IMR-90 (cell line): ENCODE results near the gene OR2C1. TPM values are rescaled to one million over a fixed set of nuclear protein-coding genes. Genes with fewer than 3 reads are reported as not detected.

Source experiments
- ATAC-seq: fragments of 200-7000 bp; cut with Tn5 transposase; 2 replicates; pipeline ENCODE4 v1.9.1; 2020; ENCODE audit warnings: low read depth, mild to moderate bottlenecking, moderate library complexity
- BruUV-seq: library from RNA; stranded (reverse); fragments of 400-500 nt; replicated peaks from 2 replicates; lab custom pipeline; 2021; lab: Mats Ljungman, UMichigan
- CTCF ChIA-PET: fragments of 300-600 bp; formaldehyde crosslinking; extraction: SDS; loops from one replicate; lab custom pipeline; 2021; ENCODE audit warnings: antibody characterized with exemption; lab: Yijun Ruan, JAX
- POLR2A ChIA-PET: fragments of 300-600 bp; sonication (Branson Sonifier 250); formaldehyde crosslinking; loops from one replicate; lab custom pipeline; 2022; ENCODE audit warnings: antibody characterized with exemption; ENCODE audit not compliant: unreplicated experiment; lab: Charles Lee
- DNase-seq: peaks from one replicate; pipeline ENCODE4 v3.0.0; 2013
- H2AFZ ChIP-seq: replicated peaks from 2 replicates; pipeline ENCODE3; 2013; ENCODE audit warnings: low read length, mild to moderate bottlenecking; ENCODE audit not compliant: poor library complexity
- H2AK5ac ChIP-seq: 2 replicates; pipeline ENCODE4 v1.6.1; 2013; ENCODE audit warnings: low read depth, low read length, inconsistent platforms
- H2AK9ac ChIP-seq: replicated peaks from 2 replicates; pipeline ENCODE3; 2013; ENCODE audit warnings: mild to moderate bottlenecking, low read depth, low read length, moderate library complexity; ENCODE audit not compliant: poor library complexity
- H2BK120ac ChIP-seq: 2 replicates; pipeline ENCODE4 v1.6.1; 2013; ENCODE audit warnings: low read depth, low read length, inconsistent platforms
- H2BK15ac ChIP-seq: 3 replicates; pipeline ENCODE4 v1.6.1; 2013; ENCODE audit warnings: low read depth, low read length, inconsistent platforms
- H2BK20ac ChIP-seq: 2 replicates; pipeline ENCODE4 v1.6.1; 2013; ENCODE audit warnings: low read depth, mild to moderate bottlenecking, inconsistent platforms, low read length, moderate library complexity
- H2BK5ac ChIP-seq: 2 replicates; pipeline ENCODE4 v1.6.1; 2013; ENCODE audit warnings: mild to moderate bottlenecking, low read depth, low read length, inconsistent platforms; ENCODE audit not compliant: poor library complexity, severe bottlenecking
- H3K14ac ChIP-seq: replicated peaks from 2 replicates; pipeline ENCODE4 v1.6.1; 2013; ENCODE audit warnings: low read depth, low read length, inconsistent platforms
- H3K18ac ChIP-seq: 2 replicates; pipeline ENCODE4 v1.6.1; 2013; ENCODE audit warnings: low read depth, low read length, control low read depth
- H3K23ac ChIP-seq: 2 replicates; pipeline ENCODE4 v1.6.1; 2013; ENCODE audit warnings: low read depth, low read length, inconsistent platforms
- H3K27ac ChIP-seq: 2 replicates; pipeline ENCODE4 v1.5.1; 2013; ENCODE audit warnings: mild to moderate bottlenecking, control low read depth, low read length; ENCODE audit not compliant: insufficient read depth
- H3K27me3 ChIP-seq: 2 replicates; pipeline ENCODE4 v1.6.1; 2013; ENCODE audit warnings: low read length; ENCODE audit not compliant: control insufficient read depth, insufficient read depth
- H3K36me3 ChIP-seq: 2 replicates; pipeline ENCODE4 v1.6.1; 2013; ENCODE audit warnings: low read length, mixed read lengths; ENCODE audit not compliant: control insufficient read depth, insufficient read depth
- H3K4ac ChIP-seq: 2 replicates; pipeline ENCODE4 v1.6.1; 2013; ENCODE audit warnings: low read depth, low read length, inconsistent platforms
- H3K4me1 ChIP-seq: 2 replicates; pipeline ENCODE4 v1.6.1; 2013; ENCODE audit warnings: low read length, mixed read lengths; ENCODE audit not compliant: control insufficient read depth, insufficient read depth
- H3K4me2 ChIP-seq: 2 replicates; pipeline ENCODE4 v1.6.1; 2013; ENCODE audit warnings: low read depth, mild to moderate bottlenecking, control low read depth, low read length, moderate library complexity
- H3K4me3 ChIP-seq: 2 replicates; pipeline ENCODE4 v1.5.1; 2013; ENCODE audit warnings: low read depth, mild to moderate bottlenecking, control low read depth, low read length, moderate library complexity; ENCODE audit not compliant: insufficient read depth
- H3K56ac ChIP-seq: 2 replicates; pipeline ENCODE4 v1.6.1; 2013; ENCODE audit warnings: low read length, inconsistent platforms; ENCODE audit not compliant: insufficient read depth; ENCODE audit errors: extremely low read depth
- H3K79me1 ChIP-seq, 2 experiments: 2 replicates each; pipeline ENCODE4 v1.6.1; 2013; ENCODE audit warnings: low read length in 2 of 2, inconsistent platforms in 1 of 2, low read depth in 1 of 2
- H3K9ac ChIP-seq: 2 replicates; pipeline ENCODE4 v1.6.1; 2013; ENCODE audit warnings: low read depth, low read length, control low read depth
- H3K9me1 ChIP-seq: 2 replicates; pipeline ENCODE4 v1.6.1; 2013; ENCODE audit warnings: low read length, inconsistent platforms; ENCODE audit not compliant: insufficient read depth
- H3K9me3 ChIP-seq: 2 replicates; pipeline ENCODE4 v1.6.1; 2013; ENCODE audit warnings: low read length; ENCODE audit not compliant: control insufficient read depth, insufficient read depth
- H4K20me1 ChIP-seq: 2 replicates; pipeline ENCODE4 v1.6.1; 2013; ENCODE audit warnings: low read length, inconsistent platforms; ENCODE audit not compliant: insufficient read depth
- H4K5ac ChIP-seq: 2 replicates; pipeline ENCODE4 v1.6.1; 2013; ENCODE audit warnings: mild to moderate bottlenecking, low read depth, low read length, control low read depth
- H4K8ac ChIP-seq, 2 experiments: 2 replicates each; pipeline ENCODE4 v1.6.1; 2013; ENCODE audit warnings: low read depth in 2 of 2, low read length in 2 of 2, control low read depth in 1 of 2, inconsistent platforms in 1 of 2
- H4K91ac ChIP-seq: 2 replicates; pipeline ENCODE4 v1.6.1; 2013; ENCODE audit warnings: low read depth, low read length, inconsistent platforms; ENCODE audit not compliant: insufficient read depth
- BHLHE40 ChIP-seq: fragments of 150-350 bp; IDR thresholded peaks from 2 replicates; pipeline ENCODE4 v1.6.1; 2016; ENCODE audit warnings: mild to moderate bottlenecking, low read depth, low read length
- CEBPB ChIP-seq: IDR thresholded peaks from 2 replicates; pipeline ENCODE4 v1.6.1; 2012; ENCODE audit warnings: low read depth, low read length, improper control_type of control experiment
- CHD1 ChIP-seq: IDR thresholded peaks from 2 replicates; pipeline ENCODE4 v1.6.1; 2012; ENCODE audit warnings: low read depth, low read length, improper control_type of control experiment
- FOS ChIP-seq: fragments of 150-350 bp; IDR thresholded peaks from 2 replicates; pipeline ENCODE4 v1.6.1; 2016; ENCODE audit warnings: low read depth, low read length
- MAZ ChIP-seq: IDR thresholded peaks from 2 replicates; pipeline ENCODE4 v1.6.1; 2012; ENCODE audit warnings: low read depth, mild to moderate bottlenecking, low read length, improper control_type of control experiment, moderate library complexity, borderline replicate concordance
- MXI1 ChIP-seq: IDR thresholded peaks from 2 replicates; pipeline ENCODE4 v1.6.1; 2012; ENCODE audit warnings: low read depth, mild to moderate bottlenecking, low read length, moderate library complexity, borderline replicate concordance
- NFE2L2 ChIP-seq: fragments of 150-350 bp; IDR thresholded peaks from 2 replicates; pipeline ENCODE4 v1.6.1; 2016; ENCODE audit warnings: low read depth, mild to moderate bottlenecking, low read length
- RFX5 ChIP-seq: IDR thresholded peaks from 2 replicates; pipeline ENCODE4 v1.8.0; 2012; ENCODE audit warnings: low read depth, mild to moderate bottlenecking, low read length, moderate library complexity
- SMC3 ChIP-seq: fragments of 150-350 bp; IDR thresholded peaks from 2 replicates; pipeline ENCODE4 v1.6.1; 2016; ENCODE audit warnings: low read depth, mild to moderate bottlenecking, antibody characterized with exemption, low read length, moderate library complexity
- USF2 ChIP-seq: fragments of 150-350 bp; IDR thresholded peaks from 2 replicates; pipeline ENCODE4 v1.6.1; 2017; ENCODE audit warnings: mild to moderate bottlenecking, antibody characterized with exemption, low read length, low read depth
- WGBS, 2 experiments: methylation state at CpG; one replicate each; pipeline versions ENCODE4 v1.1.5 to v1.1.7; 2013; ENCODE audit warnings: missing lambda C conversion rate in 2 of 2; ENCODE audit not compliant: insufficient read length in 1 of 2; ENCODE audit errors: extremely low coverage in 2 of 2; 5-methylcytosine and 5-hydroxymethylcytosine counted together
- dilution Hi-C: fragments of 300-500 bp; cut with HindIII; formaldehyde crosslinking; loops from one replicate; pipeline ENCODE4 v1.14.3; 2018; ENCODE audit warnings: low sequenced_read_pairs; ENCODE audit not compliant: unreplicated experiment
- in situ Hi-C: fragments of 300-500 bp; cut with MboI; formaldehyde crosslinking; loops from 3 replicates; pipeline ENCODE4 v1.14.3; 2019; ENCODE audit warnings: low sequenced_read_pairs, inconsistent platforms, mixed read lengths
- intact Hi-C: fragments of 100-400 bp; cut with micrococcal nuclease; formaldehyde crosslinking; loops from 2 replicates; pipeline ENCODE4 v1.10.0; 2022
- polyA plus RNA-seq, 3 experiments: library from polyadenylated mRNA; depleted of rRNA; stranded (reverse); fragments of >200 nt; gene quantifications; 2 replicates each; pipeline ENCODE4 v1.2.3, GENCODE V29; 2012; ENCODE audit warnings: low replicate concordance in 1 of 3
- total RNA-seq: library from RNA; depleted of rRNA; stranded (reverse); fragments of >200 nt; gene quantifications from 2 replicates; pipeline ENCODE4 v1.2.3, GENCODE V29; 2012
- TF ChIP-seq, protein P1 (sequence below): fragments of 150-350 bp; IDR thresholded peaks from 2 replicates; pipeline ENCODE4 v1.6.1; 2016; ENCODE audit warnings: low read depth, mild to moderate bottlenecking, low read length, moderate library complexity, borderline replicate concordance
- TF ChIP-seq, protein P2 (sequence below): conservative IDR thresholded peaks from 2 replicates; pipeline ENCODE4 v1.5.1; 2012; ENCODE audit warnings: mild to moderate bottlenecking, low read depth, low read length, improper control_type of control experiment

OR2C1 gene
- total and polyA plus RNA-seq, 2 of the 4 experiments (the other 2 are of a cell fraction), result under 0.01 to 0.05 TPM

DNA sequence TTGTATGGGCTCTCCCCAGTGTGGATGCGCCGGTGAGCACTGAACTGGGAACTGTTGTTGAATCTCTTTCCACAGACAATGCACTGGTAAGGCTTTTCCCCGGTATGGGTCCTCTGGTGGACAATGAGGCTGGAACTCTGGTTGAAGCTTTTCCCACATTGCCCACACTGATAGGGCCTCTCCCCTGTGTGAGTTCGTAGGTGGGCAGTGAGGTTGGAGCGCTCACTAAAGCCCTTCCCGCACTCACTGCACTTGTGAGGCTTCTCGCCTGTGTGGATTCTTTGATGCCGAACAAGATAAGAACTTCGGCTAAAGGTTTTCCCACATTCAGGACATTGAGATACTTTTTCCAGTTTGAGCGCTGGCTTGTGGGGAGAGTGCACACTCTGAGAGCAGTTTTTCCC is 27.4 kb downstream of the OR2C1 start:
- no peak for ATAC-seq
- DNase-seq, result no peak
- POLR2A ChIA-PET, result no interaction called here
- H3K36me3 ChIP-seq, result peaks cover 47% of the 10 kb centered on the region
- peaks cover 74% of the 10 kb centered on the region for H3K9me3 ChIP-seq
- H2AK9ac ChIP-seq, result no peak overlapping the region
- BruUV-seq, result no TSS peak
- H3K9ac ChIP-seq, result no peak overlapping the region
- H2BK120ac ChIP-seq, result no peak overlapping the region
- peaks cover 12 to 19% of the 10 kb centered on the region in 2 experiments; a peak in 2 of 4 replicates for H3K79me1 ChIP-seq
- H2BK5ac ChIP-seq, result no peak overlapping the region
- no peak overlapping the region for H3K56ac ChIP-seq
- no peaks in the 10 kb centered on the region; the same call in 1 of the 2 replicates for H4K20me1 ChIP-seq
- TF ChIP-seq BHLHE40, result no peak
- TF ChIP-seq NFE2L2, result no peak
- TF ChIP-seq RFX5, result no peak
- TF ChIP-seq SMC3, result no peak
- TF ChIP-seq CHD1, result no peak
- no peak for TF ChIP-seq FOS
- no peak for TF ChIP-seq MAZ
- no peak for TF ChIP-seq MXI1
- TF ChIP-seq, protein P1, sequence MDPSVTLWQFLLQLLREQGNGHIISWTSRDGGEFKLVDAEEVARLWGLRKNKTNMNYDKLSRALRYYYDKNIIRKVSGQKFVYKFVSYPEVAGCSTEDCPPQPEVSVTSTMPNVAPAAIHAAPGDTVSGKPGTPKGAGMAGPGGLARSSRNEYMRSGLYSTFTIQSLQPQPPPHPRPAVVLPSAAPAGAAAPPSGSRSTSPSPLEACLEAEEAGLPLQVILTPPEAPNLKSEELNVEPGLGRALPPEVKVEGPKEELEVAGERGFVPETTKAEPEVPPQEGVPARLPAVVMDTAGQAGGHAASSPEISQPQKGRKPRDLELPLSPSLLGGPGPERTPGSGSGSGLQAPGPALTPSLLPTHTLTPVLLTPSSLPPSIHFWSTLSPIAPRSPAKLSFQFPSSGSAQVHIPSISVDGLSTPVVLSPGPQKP, result no peak
- TF ChIP-seq USF2, result no peak
- TF ChIP-seq, protein P2, sequence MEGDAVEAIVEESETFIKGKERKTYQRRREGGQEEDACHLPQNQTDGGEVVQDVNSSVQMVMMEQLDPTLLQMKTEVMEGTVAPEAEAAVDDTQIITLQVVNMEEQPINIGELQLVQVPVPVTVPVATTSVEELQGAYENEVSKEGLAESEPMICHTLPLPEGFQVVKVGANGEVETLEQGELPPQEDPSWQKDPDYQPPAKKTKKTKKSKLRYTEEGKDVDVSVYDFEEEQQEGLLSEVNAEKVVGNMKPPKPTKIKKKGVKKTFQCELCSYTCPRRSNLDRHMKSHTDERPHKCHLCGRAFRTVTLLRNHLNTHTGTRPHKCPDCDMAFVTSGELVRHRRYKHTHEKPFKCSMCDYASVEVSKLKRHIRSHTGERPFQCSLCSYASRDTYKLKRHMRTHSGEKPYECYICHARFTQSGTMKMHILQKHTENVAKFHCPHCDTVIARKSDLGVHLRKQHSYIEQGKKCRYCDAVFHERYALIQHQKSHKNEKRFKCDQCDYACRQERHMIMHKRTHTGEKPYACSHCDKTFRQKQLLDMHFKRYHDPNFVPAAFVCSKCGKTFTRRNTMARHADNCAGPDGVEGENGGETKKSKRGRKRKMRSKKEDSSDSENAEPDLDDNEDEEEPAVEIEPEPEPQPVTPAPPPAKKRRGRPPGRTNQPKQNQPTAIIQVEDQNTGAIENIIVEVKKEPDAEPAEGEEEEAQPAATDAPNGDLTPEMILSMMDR, result no peak
- TF ChIP-seq CEBPB, result no peak
- no peak overlapping the region for H3K27ac ChIP-seq
- H3K4me1 ChIP-seq, result no peaks in the 10 kb centered on the region
- no peak overlapping the region for H3K23ac ChIP-seq
- CTCF ChIA-PET, result no interaction called here
- H4K8ac ChIP-seq, result no peak overlapping the region
- no peak overlapping the region for H3K18ac ChIP-seq
- intact Hi-C loops (no loop called here), in situ Hi-C loops (no loop called here), dilution Hi-C loops (no loop called here)
- no CpG with 5 or more reads among the region's 10 CpGs for WGBS, 2 experiments
- no peak overlapping the region for H2AFZ ChIP-seq
- no peak overlapping the region for H2BK20ac ChIP-seq
- H4K5ac ChIP-seq, result no peak overlapping the region
- no peaks in the 10 kb centered on the region for H3K9me1 ChIP-seq
- H3K27me3 ChIP-seq, result no peaks in the 10 kb centered on the region
- H3K4ac ChIP-seq, result no peak overlapping the region
- H3K4me2 ChIP-seq, result no peak overlapping the region
- H4K91ac ChIP-seq, result no peak overlapping the region
- no peak overlapping the region for H3K14ac ChIP-seq
- H2AK5ac ChIP-seq, result no peak overlapping the region
- H2BK15ac ChIP-seq, result no peak overlapping the region
- H3K4me3 ChIP-seq, result no peak overlapping the region
